Activated CD4-positive, alpha-beta T cell treated with anti-CD3 and anti-CD28 coated beads, Interleukin-2, Interleukin-4, amounts not matched to agents 100 ng/mL and 50 ng/mL, durations not matched to agents 16 hours and 8 hours (primary cell): ENCODE measurements around the gene SPACDR.
A peak's percentile ranks its signal among the peaks of the same experiment; 100 is the strongest.

ENCODE experiments used
- DNase-seq: peaks from one replicate; pipeline ENCODE4 v3.0.0-alpha.2; 2020; ENCODE audit warnings: low spot score

Gene SPACDR

DNA sequence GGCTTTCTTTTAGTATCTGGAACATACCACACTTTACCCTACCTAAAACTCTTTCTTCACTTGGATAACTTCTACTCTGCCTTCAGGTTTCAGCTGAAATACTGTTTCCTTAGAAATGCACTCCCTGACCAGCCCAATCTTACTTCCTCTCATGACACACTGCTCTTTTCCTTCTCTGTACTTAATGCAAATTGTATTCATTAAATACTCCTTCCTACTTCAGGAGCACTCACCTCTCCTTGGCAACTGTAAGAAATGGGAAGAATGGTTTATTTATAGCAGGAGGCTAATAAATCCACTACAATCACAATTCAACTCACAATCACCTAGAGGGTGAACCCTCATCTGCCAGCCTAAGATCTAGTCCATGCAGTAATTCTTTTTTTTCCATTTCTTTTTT, 50.7 kb downstream of the SPACDR start:
- DNase-seq = no peak

DNA sequence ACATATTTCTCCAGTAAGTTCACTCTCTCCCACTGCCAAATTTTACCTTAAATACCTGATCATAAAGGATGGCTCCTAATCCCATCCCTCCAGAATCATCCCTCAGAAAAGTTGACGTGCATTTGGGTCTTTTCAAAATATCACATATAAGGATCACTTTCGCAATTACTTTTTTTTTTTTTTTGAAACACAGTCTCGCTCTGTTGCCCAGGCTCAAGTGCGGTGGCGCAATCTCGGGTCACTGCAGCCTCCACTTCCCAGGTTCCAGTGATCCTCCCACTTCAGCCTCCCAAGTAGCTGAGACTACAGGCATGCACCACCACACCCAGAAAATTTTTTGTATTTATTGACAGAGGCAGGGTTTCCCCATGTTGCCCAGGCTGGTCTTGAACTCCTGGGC, 53.0 kb downstream of the SPACDR start:
- DNase-seq = no peak

DNA sequence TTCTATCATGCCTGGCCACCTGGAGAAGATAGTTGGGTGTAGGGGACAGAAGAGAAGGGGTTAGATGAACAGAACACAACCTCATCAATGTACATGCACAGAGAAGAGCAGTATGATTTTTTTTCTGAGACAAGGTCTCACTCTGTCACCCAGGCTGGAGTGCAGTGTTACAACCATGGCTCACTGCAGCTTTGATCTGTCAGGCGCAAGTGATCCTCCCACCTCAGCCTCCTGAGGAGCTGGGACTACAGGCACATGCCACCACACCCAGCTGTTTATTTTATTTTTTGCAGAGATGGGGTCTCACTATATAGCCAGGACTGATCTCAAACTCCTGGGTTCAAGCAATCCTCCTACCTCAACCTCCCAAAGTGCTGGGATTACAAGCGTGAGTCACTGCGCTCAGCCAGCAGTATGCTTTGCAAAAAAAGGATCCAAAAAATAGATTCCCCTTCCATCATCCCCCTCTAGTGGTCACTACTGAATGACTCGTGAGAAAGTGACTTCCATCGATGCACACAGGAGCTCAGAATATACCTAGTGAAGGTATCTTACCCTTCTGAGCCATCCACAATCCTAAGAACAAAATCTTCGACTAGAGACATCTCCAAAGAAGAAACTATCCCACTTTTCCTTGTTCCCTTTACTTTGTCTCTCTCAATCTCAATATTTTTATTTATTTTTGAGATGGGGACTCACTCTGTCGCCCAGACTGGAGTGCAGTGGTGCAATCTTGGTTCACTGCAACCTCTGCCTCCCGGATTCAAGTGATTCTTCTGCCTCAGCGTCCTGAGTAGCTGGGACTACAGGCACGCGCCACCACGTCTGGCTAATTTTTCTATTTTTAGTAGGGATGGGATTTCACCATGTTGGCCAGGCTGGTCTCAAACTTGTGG, 56.5 kb downstream of the SPACDR start:
- peak; percentile 69 for DNase-seq

- no peak for DNase-seq
Measured at GRCh38 chr7:100406767-100407166, 57.3 kb downstream of the SPACDR start.
